HepG2 (cell line): ENCODE results near the gene DPH6.
"Not testable (repeated sequence)": the region's sequence is repeated elsewhere in the genome, so short reads cannot be mapped to it uniquely, and the experiment has no call there.

ENCODE experiments used
- TCF7 ChIP-seq: sonication (generic); IDR thresholded peaks from 2 replicates; pipeline ENCODE4 v1.6.1; 2016; ENCODE audit warnings: antibody characterized with exemption, low read depth
- ZNF124 ChIP-seq: sonication (generic); formaldehyde crosslinking; IDR thresholded peaks from 2 replicates; pipeline ENCODE4 v1.4.0; 2020; ENCODE audit warnings: missing genetic modification reagents

GRCh38 chr15:35391408-35391984, 154.5 kb downstream of the DPH6 start:
- not testable (repeated sequence) for TF ChIP-seq TCF7, ZNF124
